Measurements from ENCODE around the gene CYTH3. TPM values are rescaled to one million over a fixed set of nuclear protein-coding genes. Genes with fewer than 3 reads are reported as not detected.

CYTH3 gene
- total and polyA plus RNA-seq, 2 donors (not counting 1 experiment from before 2014, with no cell fraction given): 39.1 to 73.3 TPM

- H3K4me2 ChIP-seq (ENCODE audit: extremely low read depth, insufficient read depth, low read length): no peak overlapping the region
- TF ChIP-seq CTCF (conservative IDR thresholded peaks at IDR 0.05 in 1 of 2, IDR thresholded peaks at IDR 0.05 in 1 of 2; ENCODE audit: low read depth in 1 of 2, low read length in 2 of 2) (no peak), EZH2 (IDR thresholded peaks at IDR 0.05; ENCODE audit: low read length, missing control alignments) (no peak)
- no peaks in the 10 kb centered on the region for H3K4me1 ChIP-seq (ENCODE audit: control insufficient read depth, extremely low read depth, insufficient read depth, low read length)
- H3K27ac ChIP-seq (ENCODE audit: insufficient read depth, low read length): no peak overlapping the region
- no peaks in the 10 kb centered on the region for H4K20me1 ChIP-seq (ENCODE audit: control insufficient read depth, extremely low read depth, insufficient read depth, low read length)
- DNase-seq (ENCODE audit: low read depth in 2 of 2): no peak
- H3K27me3 ChIP-seq (ENCODE audit: control insufficient read depth, insufficient read depth, low read length): no peaks in the 10 kb centered on the region
- peaks cover 4% of the 10 kb centered on the region for H3K79me2 ChIP-seq (ENCODE audit: control insufficient read depth, insufficient read depth, low read length)
- no peaks in the 10 kb centered on the region for H3K9me3 ChIP-seq (ENCODE audit: control insufficient read depth, insufficient read depth, low read depth, low read length)
- H3K4me3 ChIP-seq (replicated peaks in 1 of 4; ENCODE audit: control extremely low read depth in 1 of 4, insufficient read depth in 1 of 4, low read depth in 3 of 4, low read length in 4 of 4): no peak overlapping the region
- no peak overlapping the region for H3K9ac ChIP-seq (ENCODE audit: insufficient read depth, low read length)
- peaks cover 4% of the 10 kb centered on the region for H3K36me3 ChIP-seq (ENCODE audit: control insufficient read depth, insufficient read depth, low read length)
- H2AFZ ChIP-seq (ENCODE audit: low read length): no peak overlapping the region
Measured at GRCh38 chr7:6130007-6130587, 142.3 kb downstream of the CYTH3 start.

GRCh38 chr7:6128205-6128604, 144.2 kb downstream of the CYTH3 start:
- TF ChIP-seq CTCF (conservative IDR thresholded peaks at IDR 0.05 in 1 of 2, IDR thresholded peaks at IDR 0.05 in 1 of 2; ENCODE audit: low read depth in 1 of 2, low read length in 2 of 2): no peak
- no peak for TF ChIP-seq EZH2 (IDR thresholded peaks at IDR 0.05; ENCODE audit: low read length, missing control alignments)
- H3K36me3 ChIP-seq (ENCODE audit: control insufficient read depth, insufficient read depth, low read length): peaks cover 4% of the 10 kb centered on the region
- DNase-seq (ENCODE audit: low read depth in 2 of 2): peak in 1 of 2 donors; percentile 64
- no peak overlapping the region for H3K27ac ChIP-seq (ENCODE audit: insufficient read depth, low read length)
- H3K9me3 ChIP-seq (ENCODE audit: control insufficient read depth, insufficient read depth, low read depth, low read length): no peaks in the 10 kb centered on the region
- H2AFZ ChIP-seq (ENCODE audit: low read length): no peak overlapping the region
- H3K27me3 ChIP-seq (ENCODE audit: control insufficient read depth, insufficient read depth, low read length): no peaks in the 10 kb centered on the region
- H3K4me1 ChIP-seq (ENCODE audit: control insufficient read depth, extremely low read depth, insufficient read depth, low read length): no peaks in the 10 kb centered on the region
- no peak overlapping the region for H3K4me2 ChIP-seq (ENCODE audit: extremely low read depth, insufficient read depth, low read length)
- no peak overlapping the region for H3K4me3 ChIP-seq (replicated peaks in 1 of 4; ENCODE audit: control extremely low read depth in 1 of 4, insufficient read depth in 1 of 4, low read depth in 3 of 4, low read length in 4 of 4)
- H3K79me2 ChIP-seq (ENCODE audit: control insufficient read depth, insufficient read depth, low read length): peaks cover 4% of the 10 kb centered on the region
- H3K9ac ChIP-seq (ENCODE audit: insufficient read depth, low read length): no peak overlapping the region
- no peaks in the 10 kb centered on the region for H4K20me1 ChIP-seq (ENCODE audit: control insufficient read depth, extremely low read depth, insufficient read depth, low read length)

GRCh38 chr7:6127110-6127490, 145.3 kb downstream of the CYTH3 start:
- DNase-seq (ENCODE audit: low read depth in 2 of 2): no peak
- no peak overlapping the region for H3K9ac ChIP-seq (ENCODE audit: insufficient read depth, low read length)
- TF ChIP-seq CTCF (conservative IDR thresholded peaks at IDR 0.05 in 1 of 2, IDR thresholded peaks at IDR 0.05 in 1 of 2; ENCODE audit: low read depth in 1 of 2, low read length in 2 of 2) (no peak), EZH2 (IDR thresholded peaks at IDR 0.05; ENCODE audit: low read length, missing control alignments) (no peak)

More at GRCh38 chr7:6127110-6127490, 145.3 kb downstream of the CYTH3 start:
- Histone ChIP-seq H3K4me1 (ENCODE audit: control insufficient read depth, extremely low read depth, insufficient read depth, low read length) (no peaks in the 10 kb centered on the region), H3K36me3 (ENCODE audit: control insufficient read depth, insufficient read depth, low read length) (peaks cover 4% of the 10 kb centered on the region), H3K4me2 (ENCODE audit: extremely low read depth, insufficient read depth, low read length) (no peak overlapping the region), H4K20me1 (ENCODE audit: control insufficient read depth, extremely low read depth, insufficient read depth, low read length) (no peaks in the 10 kb centered on the region), H2AFZ (ENCODE audit: low read length) (no peak overlapping the region), H3K27me3 (ENCODE audit: control insufficient read depth, insufficient read depth, low read length) (no peaks in the 10 kb centered on the region), H3K27ac (ENCODE audit: insufficient read depth, low read length) (no peak overlapping the region), H3K9me3 (ENCODE audit: control insufficient read depth, insufficient read depth, low read depth, low read length) (no peaks in the 10 kb centered on the region), H3K79me2 (ENCODE audit: control insufficient read depth, insufficient read depth, low read length) (peaks cover 4% of the 10 kb centered on the region), H3K4me3 (replicated peaks in 1 of 4; ENCODE audit: control extremely low read depth in 1 of 4, insufficient read depth in 1 of 4, low read depth in 3 of 4, low read length in 4 of 4) (no peak overlapping the region)

Measured in fibroblast of lung (primary cell).